Dermis blood vessel endothelial cell (primary cell): ENCODE measurements around the gene LHB. TPM values are rescaled to one million over a fixed set of nuclear protein-coding genes. Genes with fewer than 3 reads are reported as not detected.
A peak's percentile ranks its signal among the peaks of the same experiment; 100 is the strongest.
"Not testable (repeated sequence)": the region's sequence is repeated elsewhere in the genome, so short reads cannot be mapped to it uniquely, and the experiment has no call there.

Experiments used
- DNase-seq: peaks from one replicate; pipeline ENCODE4 v3.0.0; 2010
- total RNA-seq: library from RNA; depleted of rRNA; stranded (reverse); fragments of >200 nt; gene quantifications from 2 replicates; pipeline ENCODE4 v1.2.3, GENCODE V29; 2014

The LHB gene
- total RNA-seq, 1 donor from 2014 or later, result not detected

- not testable (repeated sequence) for DNase-seq
Observed at GRCh38 chr19:49038111-49038510, 21.2 kb upstream of the LHB start.

- not testable (repeated sequence) for DNase-seq
Observed at GRCh38 chr19:49036815-49037214, 19.9 kb upstream of the LHB start, which contains the start of gene CGB1. TSS of gene CGB1 (minus strand) at chr19:49036895. CDS start at chr19:49036711, 184 bp downstream.

GRCh38 chr19:49031642-49032301, 14.9 kb upstream of the LHB start, which contains the start of gene CGB2:
TSS of gene CGB2 (plus strand) at chr19:49031890. CDS start at chr19:49032096, 206 bp downstream.
- DNase-seq, result not testable (repeated sequence)

- DNase-seq, result not testable (repeated sequence)
Observed at GRCh38 chr19:49030323-49030722, 13.4 kb upstream of the LHB start.

GRCh38 chr19:49029749-49030148, 12.9 kb upstream of the LHB start:
- not testable (repeated sequence) for DNase-seq

- DNase-seq, result not testable (repeated sequence)
Observed at GRCh38 chr19:49028686-49029085, 11.8 kb upstream of the LHB start.

GRCh38 chr19:49025599-49025998, 8.7 kb upstream of the LHB start:
- DNase-seq, result not testable (repeated sequence)

- not testable (repeated sequence) for DNase-seq
Observed at GRCh38 chr19:49025088-49025487, 8.2 kb upstream of the LHB start.

- not testable (repeated sequence) for DNase-seq
Observed at GRCh38 chr19:49024233-49024632, 7.3 kb upstream of the LHB start, which contains the start of gene CGB3. TSS of gene CGB3 (minus strand) at chr19:49024333. CDS start at chr19:49023971, 362 bp downstream.

GRCh38 chr19:49022116-49022515, 5.2 kb upstream of the LHB start:
- DNase-seq, result no peak

- no peak for DNase-seq
Observed at GRCh38 chr19:49020931-49021895, 4.3 kb upstream of the LHB start.

- no peak for DNase-seq
Observed at GRCh38 chr19:49020342-49020741, 3.5 kb upstream of the LHB start.

GRCh38 chr19:49019242-49019932, 2.5 kb upstream of the LHB start:
- peak; percentile 60 for DNase-seq

- peak; percentile 19 for DNase-seq
Observed at GRCh38 chr19:49018388-49019241, 1.7 kb upstream of the LHB start.

GRCh38 chr19:49017666-49018351, 918 bp upstream of the LHB start:
- peak; percentile 72 for DNase-seq

- DNase-seq, result no peak
Observed at GRCh38 chr19:49016067-49016839, 638 bp downstream of the LHB start.

GRCh38 chr19:49014870-49015255, 2.0 kb downstream of the LHB start:
- DNase-seq, result no peak

GRCh38 chr19:49014123-49014869, 2.6 kb downstream of the LHB start:
- no peak for DNase-seq

- DNase-seq, result no peak
Observed at GRCh38 chr19:49011194-49011593, 5.7 kb downstream of the LHB start.
